Left ventricle myocardium inferior (tissue), 1 donor: ENCODE measurements around the gene TRERF1. TPM values are rescaled to one million over a fixed set of nuclear protein-coding genes. Genes with fewer than 3 reads are reported as not detected.

Experiments
- DNase-seq: peaks from one replicate; pipeline ENCODE4 v3.0.0-alpha.2; 2020
- H3K27ac ChIP-seq: fragments of 200-600 bp; replicated peaks from 2 replicates; pipeline ENCODE4 v1.8.0; 2021
- H3K27me3 ChIP-seq: fragments of 200-600 bp; 2 replicates; pipeline ENCODE4 v1.8.0; 2021; ENCODE audit warnings: low read depth
- H3K36me3 ChIP-seq: fragments of 200-600 bp; 2 replicates; pipeline ENCODE4 v1.8.0; 2021
- H3K4me1 ChIP-seq: fragments of 200-600 bp; 2 replicates; pipeline ENCODE4 v1.8.0; 2021
- H3K4me3 ChIP-seq: fragments of 200-600 bp; 2 replicates; pipeline ENCODE4 v1.8.0; 2021; ENCODE audit warnings: mild to moderate bottlenecking, moderate library complexity
- H3K9me3 ChIP-seq: fragments of 200-600 bp; replicated peaks from 2 replicates; pipeline ENCODE4 v1.8.0; 2021
- intact Hi-C: fragments of 100-400 bp; cut with micrococcal nuclease; formaldehyde crosslinking; loops from one replicate; pipeline ENCODE4 v1.11.0; 2022
- total RNA-seq: library from RNA; stranded (reverse); fragmentation: NEBNext Ultra II Directional; extraction: Animal tissue kit (Norgen Biotek cat#: 25700); gene quantifications from one replicate; pipeline ENCODE4 v1.2.1, GENCODE V29; 2021
- TF ChIP-seq, protein P1 (sequence below): fragments of 200-600 bp; IDR thresholded peaks from 2 replicates; pipeline ENCODE4 v1.8.0; 2021; ENCODE audit warnings: antibody characterized with exemption, mild to moderate bottlenecking, borderline replicate concordance
- donor health status: DM: no; HTN: yes; CAD: no; lungs with severe emphysema.

Gene TRERF1
- total RNA-seq, 1 donor from 2014 or later: 1.4 TPM

DNA sequence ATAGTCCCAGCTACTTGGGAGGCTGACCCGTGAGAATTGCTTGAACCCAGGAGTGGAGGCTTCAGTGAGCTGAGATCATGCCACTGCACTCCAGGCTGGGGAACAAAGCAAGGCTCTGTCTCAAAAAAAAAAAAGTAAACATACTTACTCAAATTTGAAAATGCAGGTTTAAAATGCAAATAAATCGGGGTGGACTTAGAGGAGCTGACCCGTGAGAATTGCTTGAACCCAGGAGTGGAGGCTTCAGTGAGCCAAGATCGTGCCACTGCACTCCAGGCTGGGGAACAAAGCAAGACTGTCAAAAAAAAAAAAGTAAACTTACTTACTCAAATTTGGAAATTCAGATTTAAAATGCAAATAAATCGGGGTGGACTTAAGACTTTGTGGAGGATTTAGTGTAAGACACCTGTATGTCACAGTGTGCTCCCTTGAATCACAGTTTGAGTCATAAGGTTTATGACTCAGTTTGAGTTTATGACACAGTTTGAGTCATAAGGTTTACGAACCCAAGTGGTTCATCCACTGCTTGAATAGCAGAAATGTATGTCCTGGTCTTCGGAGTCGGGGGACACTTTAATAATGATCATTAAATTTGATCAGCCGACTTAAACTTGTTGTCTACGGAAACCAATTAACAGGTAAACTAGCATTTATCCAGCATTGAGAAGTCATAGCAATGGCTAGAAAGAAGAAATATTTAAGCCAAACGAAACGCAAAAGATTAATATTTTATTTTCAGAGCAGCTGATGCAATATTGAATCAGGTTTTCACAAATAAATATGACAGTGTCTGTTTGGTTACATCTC is 227.3 kb downstream of the TRERF1 start:
- H3K4me1 ChIP-seq: peaks cover 5% of the 10 kb centered on the region
- no peak for DNase-seq
- H3K36me3 ChIP-seq: no peaks in the 10 kb centered on the region
- no peak overlapping the region for H3K4me3 ChIP-seq
- TF ChIP-seq, protein P1, sequence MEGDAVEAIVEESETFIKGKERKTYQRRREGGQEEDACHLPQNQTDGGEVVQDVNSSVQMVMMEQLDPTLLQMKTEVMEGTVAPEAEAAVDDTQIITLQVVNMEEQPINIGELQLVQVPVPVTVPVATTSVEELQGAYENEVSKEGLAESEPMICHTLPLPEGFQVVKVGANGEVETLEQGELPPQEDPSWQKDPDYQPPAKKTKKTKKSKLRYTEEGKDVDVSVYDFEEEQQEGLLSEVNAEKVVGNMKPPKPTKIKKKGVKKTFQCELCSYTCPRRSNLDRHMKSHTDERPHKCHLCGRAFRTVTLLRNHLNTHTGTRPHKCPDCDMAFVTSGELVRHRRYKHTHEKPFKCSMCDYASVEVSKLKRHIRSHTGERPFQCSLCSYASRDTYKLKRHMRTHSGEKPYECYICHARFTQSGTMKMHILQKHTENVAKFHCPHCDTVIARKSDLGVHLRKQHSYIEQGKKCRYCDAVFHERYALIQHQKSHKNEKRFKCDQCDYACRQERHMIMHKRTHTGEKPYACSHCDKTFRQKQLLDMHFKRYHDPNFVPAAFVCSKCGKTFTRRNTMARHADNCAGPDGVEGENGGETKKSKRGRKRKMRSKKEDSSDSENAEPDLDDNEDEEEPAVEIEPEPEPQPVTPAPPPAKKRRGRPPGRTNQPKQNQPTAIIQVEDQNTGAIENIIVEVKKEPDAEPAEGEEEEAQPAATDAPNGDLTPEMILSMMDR: no peak
- H3K9me3 ChIP-seq: no peaks in the 10 kb centered on the region
- no peaks in the 10 kb centered on the region for H3K27me3 ChIP-seq
- H3K27ac ChIP-seq: no peak overlapping the region
- intact Hi-C loops: no loop called here

DNA sequence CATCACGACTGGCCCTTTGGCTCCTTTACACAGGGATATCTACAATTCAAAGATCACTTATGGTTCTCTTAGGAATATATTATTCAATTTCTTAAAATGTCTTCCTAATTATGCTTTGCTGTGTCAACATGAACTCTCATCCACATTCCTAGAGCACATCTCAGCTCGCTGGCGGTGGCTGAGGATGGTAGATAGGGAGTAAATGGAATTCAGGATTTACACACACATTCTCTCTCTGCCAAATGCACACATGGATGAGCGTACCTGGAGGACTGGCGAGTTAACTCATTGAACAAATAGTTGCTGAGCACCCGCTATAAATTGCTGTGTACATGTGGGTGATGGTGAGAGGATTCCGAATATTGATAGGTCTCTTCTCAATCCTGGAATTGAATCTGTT is 229.3 kb downstream of the TRERF1 start:
- intact Hi-C loops: no loop called here
- Histone ChIP-seq H3K4me3 (no peak overlapping the region), H3K9me3 (no peaks in the 10 kb centered on the region), H3K27ac (no peak overlapping the region), H3K4me1 (peaks cover 9% of the 10 kb centered on the region), H3K27me3 (no peaks in the 10 kb centered on the region), H3K36me3 (no peaks in the 10 kb centered on the region)
- no peak for DNase-seq
- TF ChIP-seq, protein P1: no peak

DNA sequence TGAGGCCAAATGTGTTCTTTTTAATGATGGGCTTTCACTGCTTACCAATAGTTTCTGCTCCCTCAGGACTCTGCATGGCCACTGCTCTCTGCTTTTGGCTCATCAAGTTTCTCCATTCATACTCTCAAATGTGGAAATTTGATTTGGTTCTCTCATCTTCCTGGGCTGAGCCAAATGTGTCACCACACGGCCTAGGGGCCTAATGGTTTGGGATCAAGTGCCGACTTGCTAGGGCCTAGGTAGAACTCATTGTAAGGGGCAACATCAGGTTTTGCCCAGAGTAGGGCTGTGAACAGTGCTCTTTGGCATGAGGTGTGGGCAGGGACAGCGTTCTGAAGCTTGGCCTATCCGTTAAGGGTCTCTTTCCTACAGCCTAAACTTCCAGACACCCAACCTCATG is 230.2 kb downstream of the TRERF1 start:
- DNase-seq: no peak
- Histone ChIP-seq H3K4me3 (no peak overlapping the region), H3K27me3 (no peaks in the 10 kb centered on the region), H3K4me1 (peaks cover 18% of the 10 kb centered on the region), H3K27ac (no peak overlapping the region), H3K9me3 (no peaks in the 10 kb centered on the region), H3K36me3 (no peaks in the 10 kb centered on the region)
- intact Hi-C loops: no loop called here
- TF ChIP-seq, protein P1: no peak

DNA sequence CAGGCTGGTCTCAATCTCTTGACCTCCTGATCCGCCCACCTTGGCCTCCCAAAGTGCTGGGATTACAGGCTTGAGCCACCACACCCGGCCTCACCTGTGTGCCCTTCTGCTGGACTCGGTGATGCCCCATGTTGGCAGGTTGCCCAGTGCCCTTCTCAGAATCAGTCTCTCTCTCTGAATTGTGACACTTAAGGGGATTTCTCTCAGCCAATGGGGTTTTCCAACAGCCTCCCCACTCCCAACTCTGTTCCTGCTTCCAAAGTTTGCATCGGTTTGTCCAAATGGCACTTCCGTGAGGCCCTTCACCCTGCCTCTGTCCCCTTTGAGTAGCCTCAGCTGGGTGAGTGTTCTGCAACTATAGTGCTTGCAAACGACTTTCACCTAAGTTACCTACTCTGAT is 230.9 kb downstream of the TRERF1 start:
- intact Hi-C loops: no loop called here

DNA sequence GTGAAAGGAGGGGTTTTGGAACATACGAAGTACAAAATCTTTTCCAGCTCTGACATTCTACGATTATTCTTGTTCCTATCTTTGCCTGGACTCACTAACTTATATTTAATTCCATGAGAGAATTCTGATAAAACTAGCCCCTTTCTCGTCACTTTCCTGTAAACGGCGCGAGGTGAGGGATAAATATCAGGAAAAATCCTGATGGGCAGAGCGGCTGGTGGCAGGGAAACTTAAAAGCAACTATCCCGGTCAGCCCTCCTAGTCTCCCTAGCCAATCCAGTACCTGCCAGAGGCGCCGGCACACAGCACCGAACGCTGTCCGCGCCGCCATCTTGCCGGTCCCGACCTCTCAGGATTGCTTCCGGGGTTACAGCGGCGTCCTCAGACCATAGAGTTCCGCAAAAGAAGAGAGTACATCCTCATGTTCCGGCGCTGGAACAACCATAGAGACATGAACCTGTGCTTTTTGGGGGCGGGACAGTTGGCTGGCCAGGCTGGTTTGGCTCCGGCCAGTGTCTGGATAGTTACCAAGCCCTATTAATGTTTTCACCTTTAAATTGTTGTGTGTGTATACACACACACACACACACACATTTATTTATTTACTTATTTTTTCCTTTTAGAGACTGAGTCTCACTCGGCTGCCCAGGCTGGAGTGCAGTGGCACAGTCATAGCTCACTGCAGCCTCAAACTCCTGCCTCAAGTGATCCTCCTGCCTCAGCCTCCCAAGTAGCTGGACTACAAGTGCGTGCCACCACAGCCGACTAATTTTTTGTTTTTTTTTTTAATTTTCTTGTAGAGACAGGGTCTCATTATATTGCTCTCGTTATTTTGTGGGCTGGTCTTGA is 234.0 kb downstream of the TRERF1 start, which contains the start of gene MRPS10:
MRPS10 (minus strand) TSS at position 343 of the 849 bp plus-strand sequence; CDS start at position 331, 12 bp downstream.
- H3K27me3 ChIP-seq: no peaks in the 10 kb centered on the region
- peak within 1 kb of the TSS; percentile 82 for H3K27ac ChIP-seq
- peaks cover 35% of the 10 kb centered on the region for H3K4me1 ChIP-seq
- peak within 1 kb of the TSS; percentile 78 for H3K4me3 ChIP-seq
- intact Hi-C loops: no loop called here
- peaks cover 14% of the 10 kb centered on the region for H3K36me3 ChIP-seq
- H3K9me3 ChIP-seq: no peaks in the 10 kb centered on the region
- DNase-seq: peak; percentile 91
- TF ChIP-seq, protein P1: no peak

More for the DNA sequence above, 230.9 kb downstream of the TRERF1 start:
- no peak for DNase-seq
- no peaks in the 10 kb centered on the region for H3K27me3 ChIP-seq
- H3K27ac ChIP-seq: no peak overlapping the region
- TF ChIP-seq, protein P1: no peak
- no peak overlapping the region for H3K4me3 ChIP-seq
- no peaks in the 10 kb centered on the region for H3K36me3 ChIP-seq
- no peaks in the 10 kb centered on the region for H3K9me3 ChIP-seq
- H3K4me1 ChIP-seq: peaks cover 26% of the 10 kb centered on the region
